Effector memory CD4-positive, alpha-beta T cell (primary cell): ENCODE measurements around the gene SGIP1.
"Not testable (repeated sequence)": the region's sequence is repeated elsewhere in the genome, so short reads cannot be mapped to it uniquely, and the experiment has no call there.

Experiments
- DNase-seq, 3 donors: peaks; one replicate each; pipeline ENCODE4 v3.0.0-alpha.2; 2020
- H3K27ac ChIP-seq: 2 replicates; pipeline ENCODE4 v1.7.0; 2013; ENCODE audit warnings: mild to moderate bottlenecking, low read length, moderate library complexity; ENCODE audit not compliant: insufficient read depth, poor library complexity, severe bottlenecking
- H3K27me3 ChIP-seq: replicated peaks from 2 replicates; pipeline ENCODE4 v1.7.0; 2013; ENCODE audit warnings: mild to moderate bottlenecking, low read length; ENCODE audit not compliant: insufficient read depth, control insufficient read depth, poor library complexity, severe bottlenecking
- H3K36me3 ChIP-seq: 2 replicates; pipeline ENCODE4 v1.7.0; 2013; ENCODE audit warnings: mild to moderate bottlenecking, low read length, moderate library complexity; ENCODE audit not compliant: control insufficient read depth, insufficient read depth
- H3K4me1 ChIP-seq: 2 replicates; pipeline ENCODE4 v1.7.0; 2013; ENCODE audit warnings: low read length, mild to moderate bottlenecking; ENCODE audit not compliant: control insufficient read depth, insufficient read depth, poor library complexity, severe bottlenecking
- H3K4me3 ChIP-seq: 2 replicates; pipeline ENCODE4 v1.7.0; 2013; ENCODE audit warnings: low read length, low read depth, mild to moderate bottlenecking; ENCODE audit not compliant: insufficient read depth, poor library complexity, severe bottlenecking
- H3K9me3 ChIP-seq: 2 replicates; pipeline ENCODE4 v1.7.0; 2013; ENCODE audit warnings: mild to moderate bottlenecking, low read length, moderate library complexity; ENCODE audit not compliant: control insufficient read depth

Gene SGIP1

DNA sequence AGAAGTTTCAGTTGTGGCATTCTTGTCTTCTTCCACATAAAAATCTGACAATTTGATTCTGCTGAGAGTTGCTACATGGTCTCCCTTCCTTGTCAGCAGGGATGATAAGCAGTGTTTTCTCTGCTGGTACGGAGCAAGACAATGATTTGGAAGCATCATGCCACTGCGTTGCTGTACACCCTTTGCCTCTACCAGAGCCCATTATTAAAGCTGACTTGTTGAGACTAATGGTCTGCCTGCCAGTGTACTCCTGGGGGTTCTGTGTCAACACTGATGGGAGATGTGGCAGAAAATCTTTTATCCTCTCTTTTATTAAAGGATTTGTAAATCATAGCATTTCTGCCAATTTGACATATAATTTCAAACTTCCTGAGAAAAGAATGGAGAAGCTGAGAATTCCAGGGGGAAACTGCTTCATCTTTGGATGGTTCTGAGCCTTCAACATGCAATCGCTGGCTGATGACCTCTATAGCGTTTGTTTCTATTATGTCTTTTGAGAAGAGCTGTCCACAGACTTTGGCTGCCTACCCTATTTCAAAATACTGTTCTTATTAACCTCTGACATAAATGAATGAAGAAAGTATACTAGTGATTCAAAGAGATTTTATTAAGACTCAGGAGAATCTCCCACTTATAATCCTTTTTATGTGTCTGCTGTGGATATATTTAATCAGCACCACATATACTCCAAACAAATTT lies 170.4 kb downstream of the SGIP1 start:
- no peaks in the 10 kb centered on the region for H3K4me1 ChIP-seq
- H3K9me3 ChIP-seq, result no peaks in the 10 kb centered on the region
- H3K27me3 ChIP-seq, result no peaks in the 10 kb centered on the region
- H3K4me3 ChIP-seq, result no peak overlapping the region
- no peaks in the 10 kb centered on the region for H3K36me3 ChIP-seq
- DNase-seq, result no peak
- H3K27ac ChIP-seq, result no peak overlapping the region

DNA sequence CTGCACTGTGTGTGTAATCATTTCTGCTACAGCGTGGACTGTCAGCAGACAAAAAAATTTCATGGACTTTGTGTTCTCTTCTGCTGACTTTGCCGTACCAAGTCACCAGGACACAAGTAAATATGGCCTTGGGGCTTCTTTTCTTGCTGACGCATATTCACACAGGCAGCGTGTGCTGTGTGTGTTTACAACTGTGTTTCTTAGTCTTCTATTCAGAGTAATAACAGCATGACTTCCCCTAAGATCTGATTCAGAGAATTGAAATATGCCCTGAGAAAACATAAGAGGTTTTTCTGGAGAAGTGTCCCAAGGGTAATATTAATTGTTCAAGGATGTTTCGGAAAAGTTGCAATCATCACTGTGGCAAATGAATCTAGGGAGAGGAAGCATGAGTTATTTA lies 171.2 kb downstream of the SGIP1 start:
- H3K27ac ChIP-seq, result no peak overlapping the region
- H3K36me3 ChIP-seq, result no peaks in the 10 kb centered on the region
- no peak for DNase-seq

DNA sequence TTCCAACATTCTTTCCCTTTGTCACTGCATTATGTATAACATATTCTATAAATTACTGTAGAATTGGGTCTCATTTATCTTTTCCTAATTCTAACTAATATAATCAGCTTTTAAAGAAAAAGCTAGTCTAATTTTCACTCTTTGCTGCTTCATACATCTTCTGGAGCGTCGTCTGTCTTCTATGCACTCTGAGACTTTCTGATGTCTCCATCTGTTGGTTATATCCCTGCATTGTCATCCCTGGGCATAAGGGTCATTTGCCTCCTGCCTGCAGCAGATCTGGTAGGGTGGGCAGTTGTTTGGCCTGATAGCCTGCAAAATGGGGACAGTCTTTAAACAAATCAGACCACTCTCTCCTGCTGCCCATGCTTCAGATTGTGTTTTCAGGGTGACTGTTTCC lies 177.5 kb downstream of the SGIP1 start:
- Histone ChIP-seq H3K27ac (no peak overlapping the region), H3K9me3 (no peaks in the 10 kb centered on the region), H3K4me1 (no peaks in the 10 kb centered on the region), H3K4me3 (no peak overlapping the region), H3K27me3 (no peaks in the 10 kb centered on the region), H3K36me3 (no peaks in the 10 kb centered on the region)
- no peak for DNase-seq

More for the DNA sequence above, 171.2 kb downstream of the SGIP1 start:
- Histone ChIP-seq H3K4me1 (no peaks in the 10 kb centered on the region), H3K27me3 (no peaks in the 10 kb centered on the region), H3K4me3 (no peak overlapping the region), H3K9me3 (no peaks in the 10 kb centered on the region)

DNA sequence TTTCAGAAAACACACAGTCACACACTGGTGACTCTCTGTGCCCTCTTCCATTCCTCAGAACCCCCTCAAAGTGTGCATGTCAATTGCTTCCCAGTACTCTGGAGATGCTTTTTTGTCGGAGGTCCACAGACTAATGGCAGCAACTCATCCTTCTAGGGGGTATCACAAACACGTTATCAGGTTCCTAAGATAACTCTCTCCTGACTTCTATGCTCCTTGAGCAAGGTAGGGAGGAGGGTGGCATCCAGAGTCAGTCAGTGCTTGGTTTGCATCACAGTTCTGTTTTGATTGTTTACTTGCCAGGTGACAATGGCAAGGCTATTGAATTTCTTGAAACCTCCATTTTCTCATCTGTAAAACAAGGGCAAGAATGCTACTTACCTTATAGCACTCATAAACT lies 178.9 kb downstream of the SGIP1 start:
- Histone ChIP-seq H3K4me3 (no peak overlapping the region), H3K4me1 (no peaks in the 10 kb centered on the region), H3K9me3 (no peaks in the 10 kb centered on the region), H3K27ac (no peak overlapping the region), H3K36me3 (no peaks in the 10 kb centered on the region), H3K27me3 (no peaks in the 10 kb centered on the region)
- no peak for DNase-seq

DNA sequence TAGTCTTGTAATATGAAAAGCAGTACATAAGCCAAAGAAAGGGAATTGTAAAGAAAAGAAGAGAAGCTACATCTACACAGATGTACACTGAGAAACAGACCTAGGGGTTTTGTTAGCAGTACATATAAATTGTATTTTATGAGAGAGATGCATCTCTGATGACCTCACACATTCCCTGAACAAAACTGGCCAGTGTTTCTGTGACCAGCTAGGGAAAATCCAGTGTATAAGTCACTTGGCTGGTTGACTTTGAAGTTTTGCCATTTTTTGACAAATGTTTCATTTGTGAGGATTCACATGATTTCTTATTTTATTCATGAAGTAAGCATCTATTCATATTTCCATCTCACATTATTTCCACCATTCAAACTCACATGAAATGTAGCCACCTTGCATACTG lies 190.0 kb downstream of the SGIP1 start:
- Histone ChIP-seq H3K36me3 (no peaks in the 10 kb centered on the region), H3K4me1 (no peaks in the 10 kb centered on the region), H3K9me3 (no peaks in the 10 kb centered on the region), H3K4me3 (no peak overlapping the region), H3K27me3 (no peaks in the 10 kb centered on the region), H3K27ac (no peak overlapping the region)
- DNase-seq, result no peak

DNA sequence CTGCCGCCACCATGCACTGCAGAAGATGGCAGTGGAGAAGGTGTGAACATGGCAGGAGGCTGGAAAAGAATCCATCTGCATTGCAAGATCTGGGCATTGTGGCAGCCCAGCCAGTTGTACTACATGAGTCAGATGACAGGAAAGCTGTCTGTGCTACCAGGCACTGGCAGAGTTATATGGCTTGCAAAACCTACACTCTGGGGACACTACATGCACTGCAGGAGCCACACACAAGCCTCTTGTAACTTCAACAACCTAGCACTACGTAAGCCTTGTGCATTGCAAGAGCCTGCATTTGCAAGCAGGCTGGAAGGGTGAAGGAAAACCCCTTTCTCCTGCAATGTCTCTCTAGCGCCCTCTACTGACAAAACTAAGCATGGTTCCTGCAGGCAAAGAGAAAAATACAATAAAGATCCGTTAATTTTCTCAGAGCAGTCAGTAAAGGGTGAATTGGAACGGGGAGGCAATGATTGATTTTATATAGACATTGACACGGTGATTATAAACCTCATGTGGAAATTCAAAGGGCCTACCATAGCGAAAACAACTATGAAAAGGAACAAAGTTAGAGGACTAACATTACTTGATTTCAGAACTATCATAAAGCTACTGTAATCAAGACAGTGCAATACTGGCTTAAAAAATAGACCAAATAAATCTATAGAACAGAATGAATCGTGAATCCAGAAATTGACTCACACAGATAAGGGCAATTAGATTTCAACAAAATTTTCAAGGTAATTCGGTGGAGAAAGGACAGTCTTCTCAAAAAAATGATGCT lies 192.1 kb downstream of the SGIP1 start:
- Histone ChIP-seq H3K27ac (no peak overlapping the region), H3K36me3 (no peaks in the 10 kb centered on the region), H3K4me1 (no peaks in the 10 kb centered on the region), H3K27me3 (no peaks in the 10 kb centered on the region), H3K4me3 (no peak overlapping the region), H3K9me3 (no peaks in the 10 kb centered on the region)
- DNase-seq, result peak in 2 of 3 donors; percentile 4 to 27

DNA sequence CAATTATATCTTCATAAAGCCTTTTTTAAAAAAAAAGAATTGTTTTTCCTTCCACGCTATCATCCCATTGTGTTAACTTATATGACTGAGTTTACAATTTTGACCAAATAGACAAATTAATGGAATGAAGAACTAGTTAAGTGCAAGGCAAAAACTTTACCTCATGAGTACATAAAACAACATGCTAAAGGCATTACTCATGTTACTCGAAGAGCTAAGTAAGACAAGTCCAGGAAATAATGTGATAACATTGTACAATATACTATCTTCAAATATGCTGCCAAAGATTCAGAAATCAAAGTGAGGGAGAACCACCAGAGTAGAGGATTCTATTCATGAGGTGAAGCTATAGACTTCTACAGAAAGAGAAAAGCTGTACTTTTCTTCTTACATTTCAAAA lies 194.1 kb downstream of the SGIP1 start:
- Histone ChIP-seq H3K9me3 (no peaks in the 10 kb centered on the region), H3K27me3 (no peaks in the 10 kb centered on the region), H3K4me3 (no peak overlapping the region), H3K4me1 (no peaks in the 10 kb centered on the region), H3K27ac (no peak overlapping the region), H3K36me3 (no peaks in the 10 kb centered on the region)
- DNase-seq, result no peak

DNA sequence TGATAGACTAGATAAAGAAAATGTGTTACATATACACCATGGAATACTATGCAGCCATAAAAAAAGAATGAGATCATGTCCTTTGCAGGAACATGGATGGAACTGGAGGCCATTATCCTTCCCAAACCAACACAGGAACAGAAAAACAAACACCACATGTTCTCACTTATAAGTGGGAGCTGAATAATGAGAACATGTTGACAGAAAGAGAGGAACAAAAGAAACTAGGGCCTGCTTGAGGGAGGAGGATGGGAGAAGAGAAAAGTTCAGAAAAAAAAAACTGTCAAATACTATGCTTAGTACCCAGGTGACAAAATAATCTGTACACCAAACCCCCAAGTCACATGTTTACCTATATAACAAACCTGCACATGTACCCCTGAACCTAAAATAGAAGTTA lies 194.8 kb downstream of the SGIP1 start:
- H3K9me3 ChIP-seq, H3K4me1 ChIP-seq, H3K27me3 ChIP-seq: not testable (repeated sequence)

DNA sequence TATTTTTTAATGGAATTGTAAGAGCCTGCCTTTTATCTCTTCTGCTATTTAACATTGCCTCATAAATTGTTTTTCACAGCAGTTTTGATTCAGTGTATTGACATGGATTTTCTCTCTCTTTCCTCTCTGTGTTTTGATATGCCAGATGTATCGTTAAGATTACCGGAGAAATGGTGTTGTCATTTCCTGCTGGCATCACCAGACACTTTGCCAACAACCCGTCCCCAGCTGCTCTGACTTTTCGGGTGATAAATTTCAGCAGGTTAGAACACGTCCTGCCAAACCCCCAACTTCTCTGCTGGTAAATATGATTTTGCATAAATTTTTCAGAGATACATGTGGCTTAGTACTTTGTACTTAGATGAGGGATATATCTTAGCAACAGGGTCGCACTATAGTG lies 195.2 kb downstream of the SGIP1 start:
- Histone ChIP-seq H3K4me1 (no peaks in the 10 kb centered on the region), H3K27me3 (no peaks in the 10 kb centered on the region), H3K36me3 (no peaks in the 10 kb centered on the region), H3K9me3 (no peaks in the 10 kb centered on the region), H3K27ac (no peak overlapping the region), H3K4me3 (no peak overlapping the region)
- DNase-seq, result no peak

More for the DNA sequence above, 194.8 kb downstream of the SGIP1 start:
- not testable (repeated sequence) for H3K36me3 ChIP-seq, H3K4me3 ChIP-seq, H3K27ac ChIP-seq, DNase-seq

DNA sequence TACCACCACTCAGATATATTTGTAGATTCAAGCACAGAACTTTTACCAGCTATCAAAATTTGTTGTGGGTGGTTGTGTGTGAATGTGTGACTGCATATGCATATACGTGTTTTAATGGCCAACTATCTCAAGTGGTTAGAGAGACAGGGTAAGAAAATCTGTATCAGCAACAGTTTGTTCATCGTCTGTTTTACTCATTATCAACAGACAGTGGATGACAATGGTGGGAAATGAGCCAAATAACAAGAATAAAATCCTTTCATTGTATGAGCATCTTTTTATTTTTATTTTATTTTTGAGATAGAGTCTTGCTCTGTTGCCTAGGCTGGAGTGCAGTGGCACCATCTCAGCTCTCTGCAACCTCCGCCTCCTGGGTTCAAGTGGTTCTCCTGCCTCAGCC lies 195.6 kb downstream of the SGIP1 start:
- H3K27me3 ChIP-seq, result no peaks in the 10 kb centered on the region
- no peaks in the 10 kb centered on the region for H3K9me3 ChIP-seq
- no peak for DNase-seq
- no peaks in the 10 kb centered on the region for H3K4me1 ChIP-seq
- H3K36me3 ChIP-seq, result no peaks in the 10 kb centered on the region
- H3K27ac ChIP-seq, result no peak overlapping the region
- H3K4me3 ChIP-seq, result no peak overlapping the region
